MM.1S (cell line): ENCODE data around the gene RFTN1.

Source experiments
- DNase-seq: peaks from one replicate; pipeline ENCODE4 v3.0.0-alpha.2; 2015
- H2AFZ ChIP-seq: fragments of 300-600 bp; sonication (generic); 2 replicates; pipeline ENCODE4 v1.6.0; 2016; ENCODE audit warnings: antibody characterized with exemption, low read length
- H3F3A ChIP-seq: fragments of 300-600 bp; sonication (generic); 2 replicates; pipeline ENCODE4 v1.6.1; 2016; ENCODE audit warnings: mild to moderate bottlenecking, antibody characterized with exemption, low read length, moderate library complexity, mixed read lengths; ENCODE audit not compliant: insufficient read depth
- H3K27ac ChIP-seq: fragments of 300-600 bp; sonication (generic); 2 replicates; pipeline ENCODE4 v1.5.1; 2016; ENCODE audit warnings: mild to moderate bottlenecking, low read length
- H3K27me3 ChIP-seq: fragments of 300-600 bp; sonication (generic); replicated peaks from 2 replicates; pipeline ENCODE4 v1.6.0; 2016; ENCODE audit warnings: low read length; ENCODE audit not compliant: insufficient read depth
- H3K36me3 ChIP-seq: fragments of 300-600 bp; sonication (generic); replicated peaks from 2 replicates; pipeline ENCODE4 v1.6.1; 2016; ENCODE audit warnings: mild to moderate bottlenecking, low read length, mixed read lengths; ENCODE audit not compliant: insufficient read depth
- H3K4me1 ChIP-seq: fragments of 300-600 bp; sonication (generic); 2 replicates; pipeline ENCODE4 v1.6.1; 2016; ENCODE audit warnings: low read length, mixed read lengths
- H3K4me2 ChIP-seq: fragments of 300-600 bp; sonication (generic); 2 replicates; pipeline ENCODE4 v1.6.0; 2016; ENCODE audit warnings: low read depth, low read length
- H3K4me3 ChIP-seq: fragments of 300-600 bp; sonication (generic); 2 replicates; pipeline ENCODE4 v1.5.1; 2016; ENCODE audit warnings: low read length, mixed read lengths
- H3K79me2 ChIP-seq: fragments of 300-600 bp; sonication (generic); 2 replicates; pipeline ENCODE4 v1.6.1; 2016; ENCODE audit warnings: mixed run types, low read length, mixed read lengths
- H3K9ac ChIP-seq: fragments of 300-600 bp; sonication (generic); 2 replicates; pipeline ENCODE4 v1.6.1; 2016; ENCODE audit warnings: low read length, mixed read lengths
- H3K9me2 ChIP-seq: fragments of 300-600 bp; sonication (generic); replicated peaks from 2 replicates; pipeline ENCODE4 v1.6.1; 2016; ENCODE audit warnings: mild to moderate bottlenecking, low read length, mixed read lengths; ENCODE audit not compliant: insufficient read depth
- H3K9me3 ChIP-seq: fragments of 300-600 bp; sonication (generic); replicated peaks from 2 replicates; pipeline ENCODE4 v1.6.1; 2016; ENCODE audit warnings: mild to moderate bottlenecking, low read length, mixed read lengths; ENCODE audit not compliant: insufficient read depth
- H4K20me1 ChIP-seq: fragments of 300-600 bp; sonication (generic); 2 replicates; pipeline ENCODE4 v1.6.1; 2016; ENCODE audit warnings: mild to moderate bottlenecking, low read length, moderate library complexity, mixed read lengths; ENCODE audit not compliant: insufficient read depth
- CTCF ChIP-seq: fragments of 300-600 bp; sonication (generic); IDR thresholded peaks from 2 replicates; pipeline ENCODE4 v1.5.1; 2016; ENCODE audit warnings: antibody characterized with exemption, low read length, mixed read lengths
- EZH2 ChIP-seq: fragments of 300-600 bp; sonication (generic); optimal IDR thresholded peaks from 2 replicates; pipeline ENCODE3; 2017; ENCODE audit warnings: low read depth, mild to moderate bottlenecking, antibody characterized with exemption, low read length, mixed read lengths
- EZH2phosphoT487 ChIP-seq: fragments of 300-600 bp; sonication (generic); IDR thresholded peaks from 2 replicates; pipeline ENCODE4 v1.6.1; 2018; ENCODE audit warnings: antibody characterized with exemption, low read length

Gene RFTN1

GRCh38 chr3:16506451-16506850 lies 7.0 kb downstream of the RFTN1 start:
- Histone ChIP-seq H3K4me2 (no peak overlapping the region), H3K27me3 (no peaks in the 10 kb centered on the region), H3K27ac (no peak overlapping the region), H3F3A (no peaks in the 10 kb centered on the region), H3K9me2 (no peaks in the 10 kb centered on the region), H3K36me3 (no peaks in the 10 kb centered on the region), H3K79me2 (no peaks in the 10 kb centered on the region), H4K20me1 (no peaks in the 10 kb centered on the region), H3K4me3 (no peak overlapping the region), H3K9ac (no peak overlapping the region), H3K4me1 (0 out of 2 replicates have a peak, but pooled peaks cover 4% of the 10 kb centered on the region), H3K9me3 (no peaks in the 10 kb centered on the region), H2AFZ (no peak overlapping the region)
- TF ChIP-seq EZH2phosphoT487 (no peak), CTCF (no peak), EZH2 (no peak)
- no peak for DNase-seq

- no peak overlapping the region for H2AFZ ChIP-seq
- no peak overlapping the region for H3K4me3 ChIP-seq
- H3K27me3 ChIP-seq, result no peaks in the 10 kb centered on the region
- H3K36me3 ChIP-seq, result no peaks in the 10 kb centered on the region
- no peaks in the 10 kb centered on the region for H3F3A ChIP-seq
- H3K4me2 ChIP-seq, result no peak overlapping the region
- H3K4me1 ChIP-seq, result 0 out of 2 replicates have a peak, but pooled peaks cover 4% of the 10 kb centered on the region
- no peaks in the 10 kb centered on the region for H4K20me1 ChIP-seq
- no peak for DNase-seq
- no peaks in the 10 kb centered on the region for H3K79me2 ChIP-seq
- no peaks in the 10 kb centered on the region for H3K9me2 ChIP-seq
- no peak for TF ChIP-seq EZH2
- TF ChIP-seq EZH2phosphoT487, result no peak
- no peak for TF ChIP-seq CTCF
- H3K27ac ChIP-seq, result no peak overlapping the region
- H3K9me3 ChIP-seq, result no peaks in the 10 kb centered on the region
- no peak overlapping the region for H3K9ac ChIP-seq
Measured at GRCh38 chr3:16504692-16505091, 8.8 kb downstream of the RFTN1 start.

- H3K36me3 ChIP-seq, result no peaks in the 10 kb centered on the region
- TF ChIP-seq EZH2 (no peak), EZH2phosphoT487 (no peak), CTCF (no peak)
- H3K27me3 ChIP-seq, result no peaks in the 10 kb centered on the region
- no peak overlapping the region for H3K4me3 ChIP-seq
- no peaks in the 10 kb centered on the region for H3K9me3 ChIP-seq
- H4K20me1 ChIP-seq, result no peaks in the 10 kb centered on the region
- H3K4me2 ChIP-seq, result no peak overlapping the region
- 0 out of 2 replicates have a peak, but pooled peaks cover 4% of the 10 kb centered on the region for H3K4me1 ChIP-seq
- no peak overlapping the region for H3K27ac ChIP-seq
- no peak overlapping the region for H3K9ac ChIP-seq
- H3K9me2 ChIP-seq, result no peaks in the 10 kb centered on the region
- no peaks in the 10 kb centered on the region for H3F3A ChIP-seq
- DNase-seq, result peak; percentile 20
- H2AFZ ChIP-seq, result no peak overlapping the region
- H3K79me2 ChIP-seq, result no peaks in the 10 kb centered on the region
Measured at GRCh38 chr3:16504242-16504641, 9.3 kb downstream of the RFTN1 start.
